ENCODE data around the gene SOCS1.

The SOCS1 gene

DNA sequence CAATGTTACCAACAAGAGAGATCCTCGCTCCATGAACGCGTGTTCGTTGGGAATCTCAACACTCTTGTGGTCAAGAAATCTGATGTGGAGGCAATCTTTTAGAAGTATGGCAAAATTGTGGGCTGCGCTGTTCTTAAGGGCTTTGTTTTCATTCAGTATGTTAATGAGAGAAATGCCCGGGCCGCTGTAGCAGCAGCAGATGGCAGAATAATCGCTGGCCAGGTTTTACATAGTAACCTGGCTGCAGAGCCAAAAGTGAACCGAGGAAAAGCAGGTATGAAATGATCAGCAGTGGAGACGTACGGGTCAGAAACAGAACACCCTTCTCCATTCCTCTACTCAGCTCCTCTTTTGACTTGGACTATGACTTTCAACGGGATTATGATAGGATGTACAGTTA lies 13.3 kb downstream of the SOCS1 start:
- no peak for DNase-seq

DNA sequence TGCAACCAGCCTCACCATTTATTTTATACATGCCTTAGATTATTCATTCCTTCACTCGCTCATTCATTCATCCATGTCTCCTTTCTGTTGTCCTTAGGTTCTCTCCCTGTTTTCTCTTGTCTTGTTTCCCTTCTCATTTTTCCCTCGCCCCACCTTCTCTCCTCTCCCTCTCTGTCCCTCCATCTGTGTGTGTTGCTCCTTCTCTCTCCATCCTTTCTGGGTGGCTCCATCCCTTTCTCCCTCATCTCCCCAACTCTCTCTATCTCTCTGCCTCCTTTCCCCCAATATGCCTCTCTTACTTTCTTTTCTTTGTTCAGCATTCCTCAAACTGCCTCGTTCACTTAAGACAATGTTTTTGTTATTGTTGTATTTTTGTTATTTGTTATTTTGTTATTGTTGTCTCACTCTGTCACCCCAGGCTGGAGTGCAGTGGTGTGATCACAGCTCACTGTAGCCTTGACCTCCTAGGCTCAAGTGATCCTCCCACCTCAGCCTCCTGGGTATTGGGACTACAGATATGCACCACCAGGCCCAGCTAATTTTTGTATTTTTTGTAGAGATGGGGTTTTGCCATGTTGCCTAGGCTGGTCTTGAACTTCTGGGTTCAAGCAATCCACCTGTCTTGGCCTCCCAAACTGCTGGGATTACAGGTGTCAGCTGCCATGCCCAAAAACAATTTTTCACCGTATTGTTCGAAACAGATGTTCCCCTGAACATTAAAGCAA lies 14.4 kb downstream of the SOCS1 start:
- no peak for DNase-seq

DNA sequence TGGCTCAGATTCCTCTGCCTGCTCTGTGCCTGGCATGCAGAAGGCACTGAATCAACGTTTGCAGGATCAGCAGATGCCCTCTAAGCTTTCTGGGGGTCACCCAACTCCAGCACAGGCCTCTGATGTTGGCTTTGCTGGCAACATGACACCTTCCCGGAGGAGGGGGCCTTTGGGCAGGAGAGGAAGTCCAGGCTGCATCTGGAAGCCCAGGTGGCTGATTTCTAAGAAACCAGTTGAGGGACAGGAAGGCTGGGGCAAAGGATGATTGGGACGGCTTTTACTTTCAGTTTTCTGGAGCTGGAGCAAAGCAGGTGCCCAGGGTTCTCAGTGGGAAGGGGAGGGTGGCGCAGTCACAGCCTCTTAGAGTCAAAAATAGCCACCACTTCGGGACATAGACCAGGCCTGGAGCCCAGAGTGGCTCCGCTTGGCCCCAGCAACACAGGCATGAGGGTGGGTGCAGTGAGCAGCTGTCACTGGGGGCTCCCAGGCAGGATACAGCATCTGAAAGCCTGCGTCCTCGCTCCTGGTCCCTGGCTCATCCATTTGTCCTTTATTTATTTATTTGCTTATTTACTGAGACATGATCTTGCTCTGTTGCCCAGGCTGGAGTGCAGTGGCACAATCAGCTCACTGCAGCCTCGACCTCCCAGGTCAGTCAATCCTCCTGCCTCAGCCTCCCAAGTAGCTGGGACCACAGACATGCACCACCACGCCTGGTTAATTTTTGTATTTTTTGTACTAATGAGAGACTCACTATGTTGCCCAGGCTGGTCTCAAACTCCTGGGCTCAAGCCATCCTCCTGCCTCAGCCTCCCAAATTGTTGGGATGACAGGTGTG lies 15.1 kb downstream of the SOCS1 start:
- DNase-seq, result no peak

DNA sequence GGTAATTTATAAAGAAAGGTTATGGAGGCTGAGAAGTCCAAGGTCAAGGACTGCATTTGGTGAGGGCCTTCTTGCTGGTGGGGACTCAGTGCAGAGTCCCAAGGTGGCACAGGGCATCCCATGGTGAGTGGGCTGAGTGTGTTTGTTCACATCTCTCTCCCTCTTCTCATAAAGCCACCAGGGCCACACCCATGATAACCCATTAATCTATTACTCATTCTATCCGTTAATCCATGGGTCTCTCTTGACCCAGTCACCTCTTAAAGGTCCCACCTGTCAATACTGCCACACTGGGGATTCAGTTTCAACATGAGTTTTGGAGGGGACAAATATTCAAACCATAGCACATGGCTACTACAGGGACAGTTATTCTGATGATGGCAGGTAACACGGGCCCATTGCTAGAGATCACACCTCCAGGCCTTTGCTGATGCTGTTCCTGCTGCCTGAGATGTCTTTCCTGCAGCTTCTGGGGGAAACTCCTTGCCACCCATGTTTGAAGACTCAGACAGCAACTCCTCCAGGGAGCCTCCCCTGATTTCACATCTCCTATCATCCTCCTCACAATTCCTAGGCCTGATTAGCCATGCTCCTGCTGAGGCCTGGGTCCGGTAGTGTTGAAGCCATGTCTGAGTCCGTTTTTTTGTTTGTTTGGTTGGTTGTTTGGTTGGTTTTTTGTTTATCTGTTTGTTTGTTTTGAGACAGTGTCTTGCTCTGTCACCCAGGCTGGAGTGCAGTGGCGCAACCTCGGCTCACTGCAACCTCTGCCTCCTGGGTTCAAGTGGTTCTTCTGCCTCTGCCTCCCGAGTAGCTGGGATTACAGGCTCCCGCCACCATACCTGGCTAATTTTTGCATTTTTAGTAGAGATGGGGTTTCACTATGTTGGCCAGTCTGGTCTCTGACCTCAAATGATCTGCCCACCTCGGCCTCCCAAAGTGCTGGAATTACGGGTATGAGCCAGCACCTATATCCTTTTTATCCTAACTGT lies 16.1 kb downstream of the SOCS1 start:
- DNase-seq, result no peak

DNA sequence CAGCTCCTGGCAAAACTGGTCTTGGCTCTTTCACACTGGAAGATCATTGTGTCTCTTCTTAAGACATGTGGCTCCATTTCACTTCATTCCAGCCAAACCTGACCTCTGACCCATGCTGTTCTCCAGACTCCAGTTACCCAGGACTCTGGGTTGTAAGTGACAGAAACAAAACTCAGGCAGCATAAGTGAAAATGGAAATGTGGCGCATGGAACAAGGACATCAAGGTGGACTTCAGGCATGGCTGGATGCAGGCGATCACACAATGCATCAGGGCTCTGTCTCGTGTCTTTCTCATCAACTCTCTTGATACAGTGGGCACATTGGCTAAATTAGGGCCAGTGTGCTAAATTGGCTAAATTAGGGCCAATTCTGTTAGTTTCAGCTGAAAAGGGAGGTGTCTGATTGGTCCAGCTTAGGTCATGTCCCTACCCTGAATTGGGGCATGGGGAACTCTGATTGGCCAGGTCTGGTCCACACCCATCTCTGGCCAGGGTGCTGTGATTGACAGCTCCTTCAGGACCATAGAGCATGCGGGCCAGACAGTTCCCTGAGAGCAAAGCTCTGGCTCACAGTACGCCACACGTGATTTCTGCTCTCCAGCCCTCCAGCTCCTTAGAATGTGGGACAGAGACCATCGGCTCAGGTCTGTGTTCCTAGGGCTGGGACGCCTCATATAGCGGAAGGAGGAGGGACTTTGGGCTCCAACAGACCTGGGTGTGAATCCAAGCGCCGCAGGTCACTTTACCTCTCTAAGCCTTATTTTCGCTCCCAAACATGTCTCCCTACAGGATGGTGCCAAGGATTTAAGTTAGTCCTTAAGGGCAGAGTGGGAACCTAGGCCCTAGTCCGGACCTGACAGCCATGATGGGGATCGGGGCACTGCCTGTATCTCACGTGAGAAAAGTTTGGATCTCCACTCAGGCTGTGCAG lies 17.5 kb downstream of the SOCS1 start:
- no peak for DNase-seq

DNA sequence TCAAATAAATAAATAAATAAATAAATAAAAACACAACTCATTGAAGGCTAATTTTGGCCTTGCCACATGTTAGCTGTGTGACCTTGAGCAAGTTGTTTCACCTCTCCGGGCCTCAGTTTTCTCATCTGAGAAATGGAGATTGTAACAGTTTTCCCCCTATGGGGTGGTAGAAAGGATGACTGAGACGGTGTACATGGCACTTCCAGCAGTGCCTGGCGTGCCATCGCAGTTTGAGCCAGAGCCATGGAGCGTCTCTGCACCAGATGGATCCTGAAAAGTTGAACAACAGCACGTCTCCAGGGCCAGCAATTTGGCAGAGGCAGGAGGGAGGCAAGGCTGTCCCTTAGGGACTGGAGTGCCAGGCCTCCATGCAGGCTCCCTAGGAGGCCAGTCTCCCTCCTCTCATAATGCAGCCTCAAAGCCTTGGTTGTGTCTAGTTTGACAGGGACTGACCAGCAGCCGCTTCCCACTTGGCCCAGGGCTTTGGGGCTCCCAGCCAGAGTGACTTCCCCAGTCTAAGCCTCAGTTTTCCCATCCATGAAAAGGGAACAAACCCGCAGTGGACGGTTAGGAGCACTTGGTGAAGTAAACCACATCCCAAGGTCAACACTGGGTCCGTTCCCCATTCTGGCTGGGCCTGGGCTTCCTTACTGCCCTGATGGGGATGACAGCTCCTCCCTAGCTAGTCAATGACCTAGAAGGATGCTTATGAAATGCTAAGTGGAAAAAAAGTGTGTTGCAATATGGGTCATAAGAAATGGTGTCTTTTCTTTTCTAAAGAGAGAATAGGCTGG lies 19.3 kb downstream of the SOCS1 start:
- DNase-seq, result no peak

DNA sequence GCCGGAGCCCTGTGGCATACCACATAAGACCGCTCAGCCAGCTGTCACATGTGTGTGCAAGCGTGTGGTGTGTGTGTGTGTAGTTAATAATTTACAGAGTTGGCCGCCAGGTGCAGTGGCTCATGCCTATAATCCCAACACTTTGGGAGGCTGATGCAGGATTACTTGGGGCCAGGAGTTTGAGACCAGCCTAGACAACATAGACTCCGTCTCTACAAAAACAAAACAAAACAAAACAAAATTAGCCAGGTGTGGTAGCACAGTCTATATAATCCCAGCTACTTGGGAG lies 20.4 kb downstream of the SOCS1 start:
- DNase-seq, result no peak

DNA sequence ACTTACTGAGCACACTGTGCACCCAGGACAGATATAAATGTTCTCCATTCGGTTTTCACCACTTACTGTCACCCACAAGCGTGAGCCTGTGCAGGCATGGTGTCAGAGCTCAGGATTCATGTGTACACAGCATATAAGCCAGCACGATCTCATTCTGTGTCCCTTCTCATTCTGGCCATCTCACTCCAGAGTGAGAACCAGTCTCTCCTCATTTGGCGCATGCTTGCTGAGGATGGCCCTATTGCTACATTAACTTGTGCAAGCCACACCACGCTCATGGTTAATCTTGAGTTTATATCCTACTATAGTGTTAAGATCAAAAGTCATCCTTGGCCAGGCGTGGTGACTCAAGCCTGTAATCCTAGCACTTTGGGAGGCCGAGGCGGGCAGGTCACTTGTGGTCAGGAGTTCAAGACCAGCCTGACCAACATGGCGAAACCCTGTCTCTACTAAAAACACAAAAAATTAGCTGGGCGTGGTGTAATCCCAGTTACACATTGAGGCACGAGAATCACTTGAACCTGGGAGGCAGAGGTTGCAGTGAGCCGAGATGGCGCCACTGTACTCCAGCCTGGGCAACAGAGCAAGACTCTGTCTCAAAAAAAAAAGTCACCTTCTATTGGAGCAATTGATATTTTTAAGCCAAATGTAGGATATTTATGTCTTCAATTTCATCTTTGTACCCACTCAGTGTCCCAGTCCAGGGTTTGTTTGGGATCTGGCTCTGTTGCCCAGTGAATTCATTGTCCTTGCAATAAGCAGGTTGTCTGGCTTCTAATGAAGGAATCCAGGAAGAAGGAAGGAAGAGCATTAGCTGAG lies 20.9 kb downstream of the SOCS1 start:
- no peak for DNase-seq

DNA sequence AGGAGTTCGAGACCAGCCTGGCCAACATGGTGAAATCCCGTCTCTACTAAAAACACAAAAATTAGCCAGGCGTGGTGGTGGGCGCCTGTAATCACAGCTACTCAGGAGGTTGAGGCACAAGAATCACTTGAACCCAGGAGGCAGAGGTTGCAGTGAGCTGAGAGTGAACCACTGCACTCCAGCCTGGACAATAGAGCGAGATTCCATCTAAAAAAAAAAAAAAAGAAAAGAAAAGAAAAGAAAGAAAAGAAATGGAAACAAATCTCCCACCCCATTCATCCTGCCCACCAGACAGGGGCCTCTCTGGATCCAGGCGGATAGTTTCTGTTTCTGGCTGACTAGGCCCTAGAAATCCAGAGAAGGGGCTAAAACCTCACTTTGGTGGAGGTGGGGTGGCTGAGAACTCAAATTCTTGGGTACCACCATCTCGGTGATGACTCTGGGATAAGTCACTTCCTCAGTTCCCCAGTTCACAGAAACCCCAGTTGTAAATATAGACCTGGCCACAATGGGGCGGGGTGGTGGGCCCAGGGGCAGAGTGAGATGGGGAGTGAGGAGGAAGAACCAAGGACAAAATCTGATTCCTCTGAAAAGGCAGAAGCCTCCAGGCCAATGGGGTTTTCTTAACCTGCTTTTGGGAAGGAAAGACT lies 22.2 kb downstream of the SOCS1 start:
- peak; percentile 88 for DNase-seq

DNA sequence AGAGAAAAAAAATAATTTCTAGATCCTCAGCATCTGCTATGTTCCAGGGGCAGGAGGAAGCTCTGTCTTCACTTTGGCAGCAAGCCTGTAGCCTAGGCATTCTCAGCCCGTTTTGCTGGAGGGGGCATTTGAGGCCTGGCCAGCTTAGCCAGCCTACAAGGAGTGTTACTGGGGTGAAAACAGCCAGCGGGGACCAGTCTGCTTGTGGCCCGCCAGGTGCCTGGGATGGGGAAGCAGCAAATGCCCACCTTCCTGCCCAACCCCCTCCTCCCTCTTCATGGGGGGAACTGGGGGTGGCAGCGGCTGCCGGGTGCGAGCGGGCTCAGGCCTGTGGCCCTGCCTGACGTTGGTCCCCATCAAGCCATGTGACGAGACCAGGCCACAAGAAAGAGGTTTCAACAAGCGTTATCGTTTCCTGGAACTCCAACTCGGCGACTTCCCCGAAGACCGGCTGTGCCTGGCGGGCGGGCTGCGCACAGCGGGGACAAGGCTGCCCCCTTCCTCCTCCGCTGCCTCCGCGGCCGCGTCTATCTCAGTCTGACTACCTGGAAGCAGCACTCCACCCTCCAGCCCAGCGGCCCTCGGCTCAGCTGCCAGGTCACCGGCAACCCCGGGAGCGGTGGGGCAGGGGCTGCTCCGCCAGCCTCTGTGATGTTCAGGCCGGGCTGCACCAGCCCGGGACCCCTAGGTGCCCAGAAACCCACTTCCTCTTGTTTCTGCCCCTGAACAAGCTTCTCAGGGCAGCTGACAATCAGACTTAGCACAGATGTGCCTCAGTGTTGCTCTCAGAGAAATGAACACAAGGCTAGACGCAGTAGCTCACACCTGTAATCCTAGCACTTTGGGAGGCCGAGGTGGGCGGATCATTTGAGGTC lies 22.9 kb downstream of the SOCS1 start:
- DNase-seq, result peak; percentile 95

DNA sequence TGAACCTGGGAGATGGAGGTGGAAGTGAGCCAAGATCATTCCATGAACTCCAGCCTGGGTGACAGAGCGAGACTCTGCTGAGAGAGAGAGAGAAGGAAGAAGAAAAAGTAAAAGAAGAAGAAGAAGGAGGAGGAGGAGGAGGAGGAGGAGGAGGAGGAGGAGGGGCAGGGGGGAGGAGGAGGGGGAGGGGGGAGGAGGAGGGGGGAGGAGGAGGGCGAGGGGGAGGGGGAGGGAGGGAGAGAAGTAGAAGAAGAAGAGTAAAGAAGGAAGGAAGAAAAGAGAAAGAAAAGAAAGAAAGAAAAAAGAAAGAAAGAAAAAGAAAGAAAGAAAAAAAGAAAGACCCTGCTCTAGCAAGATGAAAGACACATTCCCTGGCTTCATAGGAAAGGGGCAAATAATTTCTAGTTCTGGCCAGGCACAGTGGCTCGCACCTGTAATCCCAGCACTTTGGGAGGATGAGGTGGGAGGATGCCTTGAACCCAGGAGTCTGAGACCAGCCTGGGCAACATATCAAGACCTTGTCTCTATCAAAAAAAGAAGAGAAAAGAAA lies 23.6 kb downstream of the SOCS1 start:
- no peak for DNase-seq

DNA sequence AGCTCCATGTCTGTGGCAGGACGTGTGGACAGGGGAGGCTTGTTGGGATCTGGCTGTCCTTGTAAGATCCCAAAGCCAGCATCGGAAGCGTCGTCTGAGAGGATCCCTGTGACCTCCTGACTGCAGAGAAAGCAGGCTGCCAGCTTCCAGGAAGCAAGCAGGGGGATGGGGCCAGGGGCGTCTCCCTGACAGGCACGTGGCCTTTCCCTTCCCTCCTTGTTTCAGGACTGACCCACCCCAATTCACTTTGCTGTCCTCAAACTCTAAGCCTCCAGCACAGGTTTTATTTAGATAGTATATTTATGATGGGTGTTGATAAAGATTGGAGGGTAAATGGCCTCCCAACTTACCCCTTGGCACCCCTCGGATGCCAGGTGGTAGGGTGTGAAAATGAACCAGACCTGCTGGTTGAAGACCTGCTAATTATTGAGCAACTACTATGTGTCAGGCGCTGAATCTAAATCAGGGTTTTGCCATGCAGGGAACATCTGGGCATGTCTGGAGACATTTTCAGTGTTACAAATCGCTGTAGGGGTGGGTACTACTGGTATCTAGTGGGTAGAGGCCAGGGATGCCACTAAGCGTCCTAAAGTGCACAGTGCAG lies 24.5 kb downstream of the SOCS1 start:
- DNase-seq, result no peak

DNA sequence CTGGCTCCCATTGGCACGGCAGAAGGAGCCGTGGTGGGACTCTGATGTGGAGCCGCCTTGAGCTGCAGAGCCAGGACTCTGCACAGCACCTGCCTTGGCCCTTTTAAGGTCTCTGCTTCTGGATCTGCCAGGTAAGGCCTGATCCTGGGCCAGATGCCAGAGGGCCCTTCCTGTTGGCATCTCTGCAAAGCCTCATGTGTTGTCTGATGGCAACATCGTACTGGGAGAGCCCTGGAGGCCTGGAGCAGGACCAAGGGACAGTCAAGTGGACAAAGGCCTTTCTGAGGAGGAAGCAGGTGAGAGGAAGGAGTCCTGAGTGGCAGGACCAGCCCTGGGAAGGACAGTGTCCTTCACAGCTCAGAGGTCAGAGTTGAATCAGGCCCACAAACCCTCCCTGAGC lies 26.1 kb downstream of the SOCS1 start:
- no peak for DNase-seq

DNA sequence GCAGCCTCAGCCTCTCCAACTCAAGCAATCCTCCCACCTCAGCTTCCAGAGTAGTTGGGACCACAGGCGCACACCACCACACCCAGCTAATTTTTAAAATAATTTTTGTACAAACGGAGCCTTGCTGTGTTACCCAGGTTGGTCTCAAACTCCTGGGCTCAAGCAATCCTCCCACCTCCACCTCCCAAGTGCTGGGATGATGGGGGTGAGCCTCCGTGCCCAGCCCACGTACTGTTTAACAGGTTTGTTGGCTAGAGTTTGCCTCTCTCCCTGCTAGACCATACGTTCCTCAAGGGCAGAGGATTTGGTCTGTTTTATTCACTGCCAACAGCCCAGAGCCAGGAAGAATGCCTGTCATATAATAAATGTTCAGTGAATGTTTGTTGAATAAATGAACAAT lies 26.6 kb downstream of the SOCS1 start:
- DNase-seq, result no peak

DNA sequence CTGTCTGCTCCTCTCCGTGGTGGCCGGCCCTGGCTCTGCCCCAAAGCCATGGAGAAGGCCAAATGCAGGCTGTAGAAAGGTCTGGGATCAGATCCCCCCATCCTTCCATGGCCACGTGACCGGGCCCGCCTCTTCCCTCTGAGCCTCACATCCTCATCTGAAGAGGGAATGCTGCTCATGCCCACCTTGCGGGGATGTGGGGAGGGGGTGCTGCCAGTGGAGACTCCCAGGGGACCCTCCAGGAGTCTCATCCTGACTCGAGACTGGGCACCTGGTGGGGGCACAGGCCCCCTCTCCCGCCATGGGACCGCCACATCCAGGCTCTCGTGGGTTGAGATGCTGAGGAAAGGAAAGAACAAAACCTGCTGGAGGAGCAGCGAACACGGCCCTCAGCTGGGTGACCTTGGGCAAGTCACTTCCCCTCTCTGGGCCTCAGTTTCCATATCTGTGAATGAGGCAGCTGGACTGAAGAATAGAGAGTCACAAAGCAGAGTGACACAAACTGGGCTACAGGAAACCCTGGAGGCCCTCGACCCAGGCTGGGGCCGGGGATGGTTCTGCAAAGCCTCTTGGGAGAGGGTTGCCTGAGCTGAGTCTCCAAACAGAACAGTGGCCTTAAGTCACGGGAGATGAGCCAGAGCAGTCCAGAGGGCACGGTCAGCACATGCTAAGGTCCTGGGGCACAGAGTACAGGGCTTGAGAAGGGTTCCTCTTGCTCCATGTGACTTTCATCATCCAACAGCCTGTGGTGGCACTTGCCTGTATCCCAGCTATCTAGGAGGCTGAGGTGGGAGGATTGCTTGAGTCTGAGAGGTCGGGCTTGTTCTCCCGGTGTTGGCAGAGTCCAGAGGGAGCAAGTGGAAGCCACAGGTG lies 30.1 kb downstream of the SOCS1 start:
- DNase-seq, result no peak

DNA sequence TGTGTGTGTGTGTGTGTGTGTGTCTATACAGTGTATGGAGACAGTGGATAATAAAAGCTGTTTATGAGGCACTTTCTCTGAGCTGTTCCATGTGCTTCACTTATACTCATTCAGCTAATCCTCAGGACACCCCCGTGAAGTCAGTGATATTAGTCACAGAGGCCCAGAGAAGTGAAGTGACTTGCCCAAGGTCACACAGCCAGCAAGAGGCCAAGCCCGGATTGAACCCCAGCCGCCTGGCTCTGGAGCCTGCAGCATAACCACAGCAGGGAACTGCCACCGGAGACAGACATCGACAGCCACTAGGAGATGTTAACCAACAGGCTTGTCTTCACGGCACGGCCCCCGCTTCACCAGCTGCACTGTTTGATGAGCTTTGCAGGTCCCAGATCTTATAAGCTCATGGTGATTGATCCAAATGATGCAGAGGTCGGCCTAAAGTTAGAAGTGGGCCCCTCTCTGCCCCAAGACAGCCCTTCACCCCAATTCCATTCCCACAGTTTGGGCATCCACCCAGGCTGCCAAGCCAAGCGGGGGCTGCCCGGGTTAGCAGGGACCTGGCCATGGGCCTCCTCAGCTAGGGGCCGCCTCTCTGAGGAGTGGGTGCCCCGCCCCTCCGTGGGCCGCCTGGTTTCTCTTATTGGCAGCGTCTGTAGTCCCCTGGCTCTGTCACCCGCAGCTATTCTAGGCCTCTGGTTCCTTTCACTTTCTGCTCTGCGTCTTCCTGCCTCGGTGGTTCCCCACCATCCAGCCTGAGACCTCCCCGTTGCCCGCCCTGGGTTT lies 30.9 kb downstream of the SOCS1 start:
- DNase-seq, result peak; percentile 92

All from activated effector memory CD4-positive, alpha-beta T cell treated with anti-CD3 and anti-CD28 coated beads, Interleukin-2, amount 50 U/mL, for 16 hours (primary cell).